GM12864 (cell line): ENCODE results near the gene FUBP3.

Experiments used
- DNase-seq: peaks from one replicate; pipeline ENCODE4 v3.0.0-alpha.2; 2011; ENCODE audit warnings: low read depth
- H3K4me3 ChIP-seq: 2 replicates; pipeline ENCODE4 v1.5.1; 2011; ENCODE audit warnings: mild to moderate bottlenecking, low read depth, low read length, control low read depth
- TF ChIP-seq, protein P1 (sequence below): IDR thresholded peaks from 2 replicates; pipeline ENCODE4 v1.5.1; 2011; ENCODE audit warnings: low read depth, mild to moderate bottlenecking, moderate library complexity, low read length, control low read depth, inconsistent platforms; ENCODE audit errors: missing control alignments

FUBP3 gene

DNA sequence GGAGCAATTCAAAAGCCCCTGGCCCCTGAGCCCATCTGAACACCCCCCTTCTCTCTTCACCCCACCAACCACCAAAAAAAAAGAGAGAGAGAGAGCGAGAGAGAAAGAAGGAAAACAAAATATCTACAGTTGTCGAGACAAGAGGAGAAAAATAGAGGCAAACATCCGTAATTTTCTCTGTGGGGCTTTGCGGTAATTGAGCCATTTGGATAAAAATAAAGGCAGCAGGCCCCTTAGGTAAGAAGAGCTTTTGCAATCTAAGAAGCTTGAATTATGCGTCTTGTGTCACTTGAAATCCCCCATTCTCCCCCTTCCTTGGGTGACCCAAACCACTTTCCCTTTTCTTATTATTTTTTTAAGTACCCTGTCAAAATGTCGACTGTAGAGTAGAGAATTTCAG lies 35.5 kb upstream of the FUBP3 start:
- no peak for DNase-seq
- TF ChIP-seq, protein P1, sequence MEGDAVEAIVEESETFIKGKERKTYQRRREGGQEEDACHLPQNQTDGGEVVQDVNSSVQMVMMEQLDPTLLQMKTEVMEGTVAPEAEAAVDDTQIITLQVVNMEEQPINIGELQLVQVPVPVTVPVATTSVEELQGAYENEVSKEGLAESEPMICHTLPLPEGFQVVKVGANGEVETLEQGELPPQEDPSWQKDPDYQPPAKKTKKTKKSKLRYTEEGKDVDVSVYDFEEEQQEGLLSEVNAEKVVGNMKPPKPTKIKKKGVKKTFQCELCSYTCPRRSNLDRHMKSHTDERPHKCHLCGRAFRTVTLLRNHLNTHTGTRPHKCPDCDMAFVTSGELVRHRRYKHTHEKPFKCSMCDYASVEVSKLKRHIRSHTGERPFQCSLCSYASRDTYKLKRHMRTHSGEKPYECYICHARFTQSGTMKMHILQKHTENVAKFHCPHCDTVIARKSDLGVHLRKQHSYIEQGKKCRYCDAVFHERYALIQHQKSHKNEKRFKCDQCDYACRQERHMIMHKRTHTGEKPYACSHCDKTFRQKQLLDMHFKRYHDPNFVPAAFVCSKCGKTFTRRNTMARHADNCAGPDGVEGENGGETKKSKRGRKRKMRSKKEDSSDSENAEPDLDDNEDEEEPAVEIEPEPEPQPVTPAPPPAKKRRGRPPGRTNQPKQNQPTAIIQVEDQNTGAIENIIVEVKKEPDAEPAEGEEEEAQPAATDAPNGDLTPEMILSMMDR: no peak
- no peak overlapping the region for H3K4me3 ChIP-seq

DNA sequence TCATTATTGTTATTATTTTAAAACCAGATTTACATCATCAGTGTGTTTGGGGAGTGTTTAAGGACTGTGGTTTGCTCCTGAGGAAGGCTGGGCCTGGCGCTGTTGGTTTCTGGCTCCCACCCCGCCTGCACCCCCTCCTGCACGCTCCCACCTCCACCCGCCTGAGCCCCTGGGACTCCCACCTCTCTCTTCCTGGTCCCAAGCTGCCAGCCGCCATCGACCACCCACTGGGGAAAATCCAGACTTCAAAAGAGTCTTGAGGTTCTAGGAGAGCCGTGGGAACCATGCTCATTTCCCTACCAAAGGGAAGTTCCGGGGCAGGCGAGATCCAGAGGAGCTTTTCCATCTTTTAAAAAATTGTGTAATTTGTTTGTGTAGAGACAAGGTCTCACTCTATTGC lies 35.0 kb upstream of the FUBP3 start:
- TF ChIP-seq, protein P1: no peak
- DNase-seq: no peak
- no peak overlapping the region for H3K4me3 ChIP-seq

DNA sequence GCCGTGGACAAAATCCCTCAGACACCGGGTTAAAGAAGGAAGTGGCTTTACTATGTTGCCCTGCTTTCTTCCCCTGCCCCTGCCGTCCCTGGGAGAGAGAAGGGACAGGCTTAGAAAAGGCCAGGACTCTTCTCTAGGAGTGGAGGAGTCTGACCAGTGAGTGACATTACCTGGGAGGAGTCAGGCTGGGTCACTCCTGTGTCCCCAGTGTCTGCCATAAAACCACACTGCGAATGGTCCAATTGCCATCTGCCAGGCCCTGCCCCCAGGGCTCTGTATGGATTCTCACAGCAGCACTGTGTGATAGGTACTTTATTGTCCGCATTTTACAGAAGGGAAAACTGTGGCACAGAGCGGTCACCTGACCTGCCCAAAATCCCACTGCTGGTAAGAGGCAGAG lies 31.3 kb upstream of the FUBP3 start:
- no peak overlapping the region for H3K4me3 ChIP-seq
- no peak for DNase-seq
- TF ChIP-seq, protein P1: no peak

DNA sequence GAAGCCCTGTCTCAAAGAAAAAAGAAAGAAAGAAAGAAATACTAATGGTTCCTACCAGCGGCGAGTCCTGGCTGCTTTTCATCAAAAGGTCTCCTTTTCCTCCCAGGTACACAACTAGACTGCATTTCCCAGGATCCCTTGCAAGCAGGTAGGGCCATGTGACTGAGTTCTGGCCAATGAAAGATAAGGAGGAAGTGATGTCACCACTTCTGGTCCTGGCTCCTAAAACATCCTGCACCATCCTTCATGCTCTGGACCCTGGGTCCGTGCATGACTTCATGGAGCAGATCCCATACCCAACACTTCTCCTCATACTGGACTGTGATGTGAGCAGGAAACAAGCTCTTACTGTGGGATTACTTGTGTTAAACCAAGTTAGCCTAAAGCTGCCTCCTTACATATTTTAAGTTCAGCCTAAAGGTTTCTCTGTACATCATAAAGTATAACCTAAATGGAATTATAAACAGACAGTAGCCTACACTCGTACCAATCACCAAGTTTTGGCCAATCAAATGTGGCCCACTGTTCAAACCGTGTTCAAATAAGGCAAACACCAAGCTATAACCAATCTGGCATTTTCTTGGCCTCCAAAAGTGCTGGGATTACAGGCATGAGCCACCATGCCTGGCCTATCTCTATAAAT lies 30.2 kb upstream of the FUBP3 start:
- no peak overlapping the region for H3K4me3 ChIP-seq
- DNase-seq: peak; percentile 3
- TF ChIP-seq, protein P1: no peak

DNA sequence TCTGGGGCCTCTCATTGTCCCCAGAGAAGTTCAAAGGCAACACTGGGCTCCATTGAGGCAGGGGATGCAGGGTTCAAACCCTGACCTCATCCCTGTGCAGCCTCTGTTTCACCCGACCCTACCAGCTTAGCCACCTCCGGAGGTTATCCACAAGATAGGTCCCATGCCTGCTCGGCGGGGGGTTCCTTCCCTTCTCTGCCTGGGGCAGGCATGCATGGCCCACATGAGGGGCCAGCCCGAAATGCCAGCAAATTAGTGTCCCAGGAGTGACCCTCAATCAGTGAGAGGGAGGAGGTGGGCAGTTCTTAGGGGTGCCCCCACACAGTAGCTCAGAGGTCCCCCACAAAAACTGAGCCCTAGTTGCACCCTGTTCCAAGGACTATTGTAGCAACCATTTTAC lies 24.8 kb upstream of the FUBP3 start:
- TF ChIP-seq, protein P1: no peak
- H3K4me3 ChIP-seq: no peak overlapping the region
- DNase-seq: no peak

DNA sequence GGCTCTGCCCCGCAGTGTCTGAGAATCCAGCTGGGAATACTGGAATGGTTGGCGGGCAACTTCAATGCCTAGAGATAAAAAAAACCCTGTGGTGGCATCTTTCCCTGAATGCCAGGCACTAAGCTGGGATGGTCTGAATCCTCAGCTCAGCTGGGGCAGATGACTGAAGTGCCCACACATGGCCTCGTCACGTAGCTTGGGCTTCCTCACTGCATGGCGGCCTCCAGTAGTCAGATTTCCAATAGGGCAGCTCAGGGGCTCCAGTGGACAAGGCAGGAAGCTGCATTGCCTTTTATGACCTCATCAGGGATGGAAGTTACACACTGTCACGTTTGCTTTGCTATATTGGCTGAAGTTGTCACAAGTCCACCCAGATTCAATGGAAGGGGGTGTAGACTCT lies 24.3 kb upstream of the FUBP3 start:
- TF ChIP-seq, protein P1: no peak
- no peak for DNase-seq
- no peak overlapping the region for H3K4me3 ChIP-seq

DNA sequence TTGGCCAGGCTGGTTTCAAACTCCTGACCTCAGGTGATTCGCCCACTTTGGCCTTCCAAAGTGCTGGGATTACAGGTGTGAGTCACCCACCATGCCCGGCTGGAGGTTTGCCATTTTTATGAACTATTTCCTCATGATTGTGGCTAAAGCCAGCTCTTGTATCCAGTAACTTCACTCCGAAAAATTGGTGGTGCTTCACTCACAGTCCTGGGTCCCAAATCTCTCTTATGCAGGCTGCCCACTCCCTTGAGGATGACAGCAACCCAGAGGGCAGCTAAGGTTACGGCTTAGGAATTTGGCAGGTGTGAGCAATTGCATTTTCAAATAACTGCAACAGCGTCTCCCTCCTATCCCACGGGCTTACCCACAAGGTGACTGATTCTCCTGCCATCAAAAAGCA lies 23.4 kb upstream of the FUBP3 start:
- H3K4me3 ChIP-seq: no peak overlapping the region
- TF ChIP-seq, protein P1: no peak
- no peak for DNase-seq
